Smooth muscle cell (in vitro differentiated cells): ENCODE data around the gene NCKAP5. TPM values are rescaled to one million over a fixed set of nuclear protein-coding genes. Genes with fewer than 3 reads are reported as not detected.

Source experiments
- DNase-seq: peaks from one replicate; lab custom pipeline; 2025; ENCODE audit not compliant: unreplicated experiment; lab: John Stamatoyannopoulos, UW
- H2AFZ ChIP-seq: fragments of 200-600 bp; sonication (generic); 2 replicates; pipeline ENCODE4 v1.6.0; 2016; ENCODE audit warnings: antibody characterized with exemption, low read depth, mild to moderate bottlenecking
- H3F3A ChIP-seq: fragments of 200-600 bp; sonication (generic); 2 replicates; pipeline ENCODE4 v1.6.0; 2017; ENCODE audit warnings: antibody characterized with exemption, low read depth
- H3K27ac ChIP-seq: fragments of 200-600 bp; sonication (generic); 2 replicates; pipeline ENCODE4 v1.5.1; 2016; ENCODE audit warnings: low read depth, mild to moderate bottlenecking
- H3K27me3 ChIP-seq: fragments of 200-600 bp; sonication (generic); 2 replicates; pipeline ENCODE4 v1.6.1; 2016; ENCODE audit warnings: low read depth, mild to moderate bottlenecking
- H3K36me3 ChIP-seq: fragments of 200-600 bp; sonication (generic); 2 replicates; pipeline ENCODE4 v1.5.1; 2016; ENCODE audit warnings: low read depth
- H3K4me1 ChIP-seq: fragments of 200-600 bp; sonication (generic); 2 replicates; pipeline ENCODE4 v1.5.1; 2016; ENCODE audit warnings: low read depth
- H3K4me2 ChIP-seq: fragments of 200-600 bp; sonication (generic); 2 replicates; pipeline ENCODE4 v1.6.0; 2016; ENCODE audit warnings: mild to moderate bottlenecking
- H3K4me3 ChIP-seq: fragments of 200-600 bp; sonication (generic); 2 replicates; pipeline ENCODE4 v1.5.1; 2016; ENCODE audit warnings: mild to moderate bottlenecking
- H3K79me2 ChIP-seq: fragments of 200-600 bp; sonication (generic); 2 replicates; pipeline ENCODE4 v1.6.0; 2016; ENCODE audit warnings: low read depth, mild to moderate bottlenecking
- H3K9ac ChIP-seq: fragments of 200-600 bp; sonication (generic); 2 replicates; pipeline ENCODE4 v1.6.0; 2016; ENCODE audit warnings: low read depth
- H3K9me3 ChIP-seq: fragments of 200-600 bp; sonication (generic); replicated peaks from 2 replicates; pipeline ENCODE4 v1.5.1; 2016; ENCODE audit warnings: low read depth
- H4K20me1 ChIP-seq: fragments of 200-600 bp; sonication (generic); 2 replicates; pipeline ENCODE4 v1.6.0; 2016; ENCODE audit warnings: low read depth
- whole genome bisulfite sequencing: methylation state at CpG from one replicate; pipeline ENCODE4 v1.1.7; 2016; ENCODE audit warnings: low lambda C conversion rate; 5-methylcytosine and 5-hydroxymethylcytosine counted together
- polyA plus RNA-seq: library from polyadenylated mRNA; unstranded; fragments of >200 nt; fragmentation: Nextera tagmentation; extraction: Ambion mirVana; gene quantifications from 2 replicates; pipeline ENCODE4 v1.2.1, GENCODE V29; 2016
- total RNA-seq: library from RNA; depleted of rRNA; stranded (reverse); fragments of >200 nt; gene quantifications from 2 replicates; pipeline ENCODE4 v1.2.3, GENCODE V29; 2014
- TF ChIP-seq, protein P1 (sequence below): fragments of 200-600 bp; sonication (generic); IDR thresholded peaks from 2 replicates; pipeline ENCODE4 v1.5.1; 2017; ENCODE audit warnings: borderline replicate concordance, mild to moderate bottlenecking, antibody characterized with exemption; ENCODE audit not compliant: insufficient read depth, poor library complexity, severe bottlenecking

The NCKAP5 gene
- total and polyA plus RNA-seq, 2 experiments from 2014 or later: 4.6 to 9.5 TPM

DNA sequence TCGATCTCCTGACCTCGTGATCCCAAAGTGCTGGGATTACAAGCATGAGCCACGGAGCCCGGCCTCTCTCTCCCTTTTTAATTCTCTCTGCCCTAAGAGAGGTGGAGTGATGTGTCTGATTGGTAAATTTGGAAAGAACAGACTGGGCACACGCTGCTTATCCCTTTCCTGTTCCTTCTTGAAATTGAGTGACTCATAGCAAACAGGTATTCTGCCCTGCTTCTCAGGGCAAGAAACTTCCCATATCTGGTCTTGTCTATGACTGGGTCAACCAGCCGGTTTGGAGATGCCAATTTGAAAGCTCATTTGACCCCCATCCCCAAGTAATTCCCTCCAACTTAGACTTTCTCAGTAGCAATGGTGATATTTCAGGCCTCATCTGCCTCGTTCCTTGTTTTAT, 913.3 kb downstream of the NCKAP5 start:
- H3K4me2 ChIP-seq: no peak overlapping the region
- H3F3A ChIP-seq: no peaks in the 10 kb centered on the region
- no peak overlapping the region for H2AFZ ChIP-seq
- H3K79me2 ChIP-seq: no peaks in the 10 kb centered on the region
- 97% methylated on average over 7 of the region's 7 CpGs for WGBS
- no peak overlapping the region for H3K4me3 ChIP-seq
- no peaks in the 10 kb centered on the region for H3K27me3 ChIP-seq
- no peak for DNase-seq
- no peaks in the 10 kb centered on the region for H3K9me3 ChIP-seq
- no peaks in the 10 kb centered on the region for H3K4me1 ChIP-seq
- no peak overlapping the region for H3K27ac ChIP-seq
- H4K20me1 ChIP-seq: no peaks in the 10 kb centered on the region
- no peaks in the 10 kb centered on the region for H3K36me3 ChIP-seq
- no peak overlapping the region for H3K9ac ChIP-seq
- TF ChIP-seq, protein P1, sequence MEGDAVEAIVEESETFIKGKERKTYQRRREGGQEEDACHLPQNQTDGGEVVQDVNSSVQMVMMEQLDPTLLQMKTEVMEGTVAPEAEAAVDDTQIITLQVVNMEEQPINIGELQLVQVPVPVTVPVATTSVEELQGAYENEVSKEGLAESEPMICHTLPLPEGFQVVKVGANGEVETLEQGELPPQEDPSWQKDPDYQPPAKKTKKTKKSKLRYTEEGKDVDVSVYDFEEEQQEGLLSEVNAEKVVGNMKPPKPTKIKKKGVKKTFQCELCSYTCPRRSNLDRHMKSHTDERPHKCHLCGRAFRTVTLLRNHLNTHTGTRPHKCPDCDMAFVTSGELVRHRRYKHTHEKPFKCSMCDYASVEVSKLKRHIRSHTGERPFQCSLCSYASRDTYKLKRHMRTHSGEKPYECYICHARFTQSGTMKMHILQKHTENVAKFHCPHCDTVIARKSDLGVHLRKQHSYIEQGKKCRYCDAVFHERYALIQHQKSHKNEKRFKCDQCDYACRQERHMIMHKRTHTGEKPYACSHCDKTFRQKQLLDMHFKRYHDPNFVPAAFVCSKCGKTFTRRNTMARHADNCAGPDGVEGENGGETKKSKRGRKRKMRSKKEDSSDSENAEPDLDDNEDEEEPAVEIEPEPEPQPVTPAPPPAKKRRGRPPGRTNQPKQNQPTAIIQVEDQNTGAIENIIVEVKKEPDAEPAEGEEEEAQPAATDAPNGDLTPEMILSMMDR: no peak

DNA sequence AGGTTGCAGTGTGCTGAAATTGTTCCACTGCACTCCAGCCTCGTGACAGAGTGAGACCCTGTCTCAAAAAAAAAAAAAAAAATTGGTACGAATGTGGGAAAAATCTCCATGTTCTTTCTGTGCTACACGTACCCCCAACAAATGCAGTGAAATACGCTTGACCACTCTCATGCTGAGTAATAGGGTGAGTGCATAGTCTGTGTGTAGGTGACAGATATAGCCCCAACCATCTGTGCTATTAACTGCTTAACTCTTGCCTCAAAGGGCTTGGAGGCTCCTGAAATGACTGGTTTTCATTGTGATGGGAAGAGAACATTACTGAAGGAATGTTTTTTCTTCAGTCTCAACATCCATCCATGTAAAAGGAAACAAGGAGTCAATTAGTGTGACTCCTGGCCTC, 913.9 kb downstream of the NCKAP5 start:
- DNase-seq: no peak
- Histone ChIP-seq H3K27ac (no peak overlapping the region), H2AFZ (no peak overlapping the region), H3K9ac (no peak overlapping the region), H3K79me2 (no peaks in the 10 kb centered on the region), H3K4me1 (no peaks in the 10 kb centered on the region), H3K27me3 (no peaks in the 10 kb centered on the region), H3F3A (no peaks in the 10 kb centered on the region), H3K9me3 (no peaks in the 10 kb centered on the region), H3K4me2 (no peak overlapping the region), H3K4me3 (no peak overlapping the region), H4K20me1 (no peaks in the 10 kb centered on the region), H3K36me3 (no peaks in the 10 kb centered on the region)
- TF ChIP-seq, protein P1: no peak
- 65% methylated on average over 4 of the region's 4 CpGs for WGBS

DNA sequence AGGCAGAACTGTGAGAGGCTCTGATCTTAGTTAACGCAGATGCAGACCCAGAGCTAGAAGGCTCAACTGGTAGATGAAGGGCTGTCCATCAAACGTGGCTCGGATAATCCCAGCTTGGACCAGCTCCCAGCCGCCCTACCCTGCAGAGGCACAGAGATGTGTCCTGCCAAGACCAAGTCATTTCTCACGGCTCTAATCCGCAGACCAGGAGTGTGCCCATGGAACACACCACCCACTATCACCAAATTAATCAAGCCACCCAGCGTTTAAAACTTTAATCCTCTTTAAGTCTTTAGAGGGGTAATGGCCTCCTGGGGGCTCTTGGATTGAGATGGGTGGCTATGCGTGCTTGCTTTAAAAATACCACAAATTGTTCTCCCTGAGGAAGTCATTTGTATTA, 915.8 kb downstream of the NCKAP5 start:
- no peak overlapping the region for H3K4me3 ChIP-seq
- no peak overlapping the region for H3K27ac ChIP-seq
- WGBS: 77% methylated on average over 8 of the region's 8 CpGs
- H3K4me1 ChIP-seq: no peaks in the 10 kb centered on the region
- no peaks in the 10 kb centered on the region for H3K36me3 ChIP-seq
- DNase-seq: no peak
- no peaks in the 10 kb centered on the region for H3K9me3 ChIP-seq
- no peak overlapping the region for H3K9ac ChIP-seq
- H4K20me1 ChIP-seq: no peaks in the 10 kb centered on the region
- no peaks in the 10 kb centered on the region for H3F3A ChIP-seq
- H2AFZ ChIP-seq: no peak overlapping the region
- H3K4me2 ChIP-seq: no peak overlapping the region
- H3K79me2 ChIP-seq: no peaks in the 10 kb centered on the region
- H3K27me3 ChIP-seq: no peaks in the 10 kb centered on the region
- TF ChIP-seq, protein P1: no peak

DNA sequence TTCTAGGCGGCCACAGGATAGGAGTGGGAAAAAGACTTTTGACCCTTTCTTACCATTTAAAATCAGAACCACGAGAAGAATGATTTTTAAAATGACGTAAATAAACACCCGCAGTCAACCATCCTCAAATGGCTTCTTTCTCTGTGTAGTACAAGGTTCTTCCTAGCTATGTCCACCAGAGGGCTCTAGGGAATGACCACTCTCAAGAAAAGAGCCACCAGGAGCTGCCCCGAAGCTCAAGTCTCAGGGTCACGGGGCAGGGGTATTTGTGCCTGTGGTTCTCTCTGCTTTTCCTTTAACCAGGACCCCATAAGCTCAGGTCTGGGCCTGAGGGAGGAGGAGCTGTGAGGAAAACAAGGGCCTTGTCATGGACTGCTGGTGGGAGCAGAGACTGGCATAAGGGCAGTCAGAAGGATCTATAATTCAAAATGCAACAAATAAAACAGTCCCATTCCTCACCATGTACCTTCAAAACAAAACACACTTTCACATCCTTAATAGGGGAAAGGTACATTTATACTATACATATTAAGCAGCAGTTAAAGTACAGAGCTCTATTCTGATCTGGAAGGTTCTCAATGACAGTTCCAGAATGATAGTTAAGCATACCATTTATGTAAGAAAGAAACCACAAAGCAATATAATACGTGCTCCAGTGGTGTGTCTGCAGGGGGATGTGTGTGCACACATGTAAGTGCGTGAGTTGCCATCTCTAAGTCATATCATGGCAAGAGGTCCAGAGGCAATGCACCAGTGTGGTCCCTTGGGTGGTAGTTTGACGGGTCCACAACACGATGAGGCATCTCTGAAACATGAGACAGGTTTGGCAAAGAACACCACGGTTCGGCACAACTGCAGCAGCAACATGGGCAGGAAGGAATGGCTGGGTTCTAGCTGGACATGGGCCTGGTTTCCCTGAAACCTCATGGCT, 916.9 kb downstream of the NCKAP5 start:
- no peak overlapping the region for H3K4me3 ChIP-seq

More for the DNA sequence above, 916.9 kb downstream of the NCKAP5 start:
- Histone ChIP-seq H3K36me3 (no peaks in the 10 kb centered on the region), H3F3A (no peaks in the 10 kb centered on the region), H4K20me1 (no peaks in the 10 kb centered on the region), H2AFZ (no peak overlapping the region), H3K27ac (no peak overlapping the region), H3K4me2 (peak overlapping the region; percentile 61), H3K79me2 (no peaks in the 10 kb centered on the region), H3K9me3 (no peaks in the 10 kb centered on the region), H3K27me3 (no peaks in the 10 kb centered on the region), H3K9ac (no peak overlapping the region), H3K4me1 (no peaks in the 10 kb centered on the region)
- no peak for DNase-seq
- TF ChIP-seq, protein P1: peak; percentile 72
- WGBS: 73% methylated on average over 12 of the region's 12 CpGs
